ENCODE data around the gene MTERF2. TPM values are rescaled to one million over a fixed set of nuclear protein-coding genes. Genes with fewer than 3 reads are reported as not detected.

Gene MTERF2
- total RNA-seq, 4 donors from 2014 or later = 9.7 to 17.5 (median 11.9) TPM

- TF ChIP-seq CTCF (IDR thresholded peaks at IDR 0.05) = no peak
- DNase-seq (ENCODE audit: low spot score) (no peak), ATAC-seq (ENCODE audit: low FRiP score) (no peak)
These were observed 900 bp upstream of the MTERF2 start for GRCh38 chr12:106987846-106988245.

GRCh38 chr12:106986135-106986534 lies 811 bp downstream of the MTERF2 start:
- DNase-seq (ENCODE audit: low spot score) = no peak
- no peak for ATAC-seq (ENCODE audit: low FRiP score)
- TF ChIP-seq CTCF (IDR thresholded peaks at IDR 0.05) = no peak

GRCh38 chr12:106985479-106985878 lies 1.5 kb downstream of the MTERF2 start:
- ATAC-seq (ENCODE audit: low FRiP score) (no peak), DNase-seq (ENCODE audit: low spot score) (no peak)
- TF ChIP-seq CTCF (IDR thresholded peaks at IDR 0.05) = no peak

- ATAC-seq (ENCODE audit: low FRiP score) = no peak
- no peak for TF ChIP-seq CTCF (IDR thresholded peaks at IDR 0.05)
- DNase-seq (ENCODE audit: low spot score) = no peak
These were observed 2.3 kb downstream of the MTERF2 start for GRCh38 chr12:106984588-106985137.

- no peak for DNase-seq (ENCODE audit: low spot score)
- no peak for ATAC-seq (ENCODE audit: low FRiP score)
- no peak for TF ChIP-seq CTCF (IDR thresholded peaks at IDR 0.05)
These were observed 4.7 kb downstream of the MTERF2 start for GRCh38 chr12:106982229-106982628.

GRCh38 chr12:106981788-106982187 lies 5.2 kb downstream of the MTERF2 start:
- peak; percentile 27 for ATAC-seq (ENCODE audit: low FRiP score)
- TF ChIP-seq CTCF (IDR thresholded peaks at IDR 0.05) = no peak
- DNase-seq (ENCODE audit: low spot score) = no peak

- no peak for DNase-seq (ENCODE audit: low spot score)
- no peak for ATAC-seq (ENCODE audit: low FRiP score)
- TF ChIP-seq CTCF (IDR thresholded peaks at IDR 0.05) = no peak
These were observed 6.0 kb downstream of the MTERF2 start for GRCh38 chr12:106980944-106981343.

All from omental fat pad (tissue), 4 donors.